Suppressor macrophage treated with lipopolysaccharide for 4 hours (primary cell): Measurements from ENCODE around the gene OSBPL10.
"Not testable (repeated sequence)": the region's sequence is repeated elsewhere in the genome, so short reads cannot be mapped to it uniquely, and the experiment has no call there.

Experiments used
- DNase-seq: peaks from one replicate; pipeline ENCODE4 v3.0.0-alpha.2; 2020

OSBPL10 gene

GRCh38 chr3:31882431-31882830 is 98.6 kb downstream of the OSBPL10 start:
- no peak for DNase-seq

DNA sequence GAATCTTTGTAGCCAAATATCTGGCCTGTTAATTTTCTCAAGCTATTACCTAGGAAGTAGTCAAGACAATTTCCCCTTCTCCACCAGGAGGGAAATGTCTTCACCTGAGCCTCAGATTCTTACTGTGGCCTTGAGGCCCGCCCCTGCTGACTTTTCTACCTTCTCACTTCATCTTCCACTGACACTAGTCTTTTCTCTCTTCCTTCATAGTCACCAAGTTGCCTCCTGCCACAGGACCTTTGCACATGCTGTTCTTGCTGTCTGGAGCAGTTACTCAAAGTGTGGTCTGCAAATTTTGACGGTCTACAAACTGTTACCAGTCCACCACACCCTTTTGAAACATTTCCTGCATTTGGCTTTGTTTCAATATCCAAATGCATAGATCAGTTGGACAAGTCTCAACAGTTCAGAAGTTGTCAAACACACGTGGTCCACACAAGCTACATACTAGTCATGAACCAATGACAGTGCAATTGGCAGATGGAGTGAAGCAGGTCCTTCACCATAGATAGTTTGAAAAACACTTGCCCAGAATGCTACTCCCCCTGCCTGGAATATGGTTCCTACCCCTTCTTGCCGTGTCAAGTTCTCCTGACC is 100.5 kb downstream of the OSBPL10 start:
- no peak for DNase-seq

DNA sequence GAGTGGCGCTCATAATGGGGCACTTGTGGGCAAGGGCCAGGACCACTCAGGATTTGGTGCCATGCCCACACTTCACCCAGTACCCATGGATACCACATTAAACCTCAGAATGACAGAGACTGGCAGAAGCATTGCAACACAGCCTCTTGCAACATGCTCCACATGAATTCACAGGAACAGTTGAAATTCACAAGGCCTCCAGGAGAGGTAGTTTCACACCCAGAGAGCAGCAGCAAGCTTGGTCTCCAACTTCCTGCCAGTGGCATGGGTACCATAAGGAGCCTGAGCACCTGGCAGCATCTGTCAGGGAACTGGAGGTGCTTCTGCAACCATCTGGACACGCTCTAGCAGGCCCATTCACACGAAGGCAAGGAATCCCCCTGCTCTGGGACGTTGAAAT is 101.0 kb downstream of the OSBPL10 start:
- DNase-seq, result no peak

- DNase-seq, result no peak
Observed at GRCh38 chr3:31879365-31879764, 101.7 kb downstream of the OSBPL10 start.

DNA sequence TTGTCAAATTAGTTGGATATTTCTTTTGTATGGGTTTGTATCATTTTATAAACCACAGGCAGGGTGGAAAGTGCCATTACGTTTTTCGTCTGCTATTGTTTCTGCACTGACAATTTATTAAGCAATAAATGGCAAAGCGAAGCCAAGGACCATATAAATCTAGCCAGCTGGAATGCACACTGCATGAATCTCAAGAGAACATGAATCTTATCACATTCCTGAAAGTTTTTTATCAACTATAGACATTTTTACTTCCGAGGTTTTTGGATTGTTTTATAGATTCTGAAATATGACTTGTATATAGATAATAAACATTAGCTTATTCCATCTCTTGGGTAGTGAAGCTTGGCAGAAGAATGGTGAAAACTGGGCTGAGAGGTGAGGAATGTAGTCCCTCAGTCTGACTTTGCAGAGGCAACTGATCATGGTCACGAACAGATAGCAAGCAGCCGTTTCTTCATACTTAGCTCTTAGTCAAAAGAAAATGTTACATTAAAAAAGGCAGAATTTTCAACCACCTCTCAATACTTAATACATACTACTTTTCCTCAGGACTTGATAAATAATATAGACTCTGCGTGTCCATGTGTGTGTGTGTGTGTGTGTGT is 102.7 kb downstream of the OSBPL10 start:
- DNase-seq, result no peak

DNA sequence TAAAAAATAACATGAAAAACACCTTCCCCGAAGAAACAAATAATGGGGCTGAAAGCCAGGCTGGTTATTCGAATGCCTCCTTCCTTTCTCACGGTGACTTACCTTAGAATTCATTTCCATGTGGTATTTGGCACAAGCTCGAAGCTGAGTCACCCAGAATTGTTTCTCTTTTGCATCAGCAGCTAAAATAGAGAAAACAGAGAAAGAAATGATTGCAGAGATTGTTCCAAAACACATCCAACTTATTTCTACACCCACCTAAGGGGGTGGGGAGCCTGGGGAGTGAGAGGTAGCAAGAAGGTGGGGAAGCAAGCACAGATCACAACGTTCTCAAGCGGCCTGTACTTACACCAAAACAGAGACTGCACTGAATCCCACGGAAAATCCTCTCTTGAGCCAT is 104.7 kb downstream of the OSBPL10 start:
- DNase-seq, result no peak

GRCh38 chr3:31875437-31875836 is 105.6 kb downstream of the OSBPL10 start:
- DNase-seq, result no peak

- DNase-seq, result no peak
Observed at GRCh38 chr3:31873254-31873820, 107.7 kb downstream of the OSBPL10 start.

DNA sequence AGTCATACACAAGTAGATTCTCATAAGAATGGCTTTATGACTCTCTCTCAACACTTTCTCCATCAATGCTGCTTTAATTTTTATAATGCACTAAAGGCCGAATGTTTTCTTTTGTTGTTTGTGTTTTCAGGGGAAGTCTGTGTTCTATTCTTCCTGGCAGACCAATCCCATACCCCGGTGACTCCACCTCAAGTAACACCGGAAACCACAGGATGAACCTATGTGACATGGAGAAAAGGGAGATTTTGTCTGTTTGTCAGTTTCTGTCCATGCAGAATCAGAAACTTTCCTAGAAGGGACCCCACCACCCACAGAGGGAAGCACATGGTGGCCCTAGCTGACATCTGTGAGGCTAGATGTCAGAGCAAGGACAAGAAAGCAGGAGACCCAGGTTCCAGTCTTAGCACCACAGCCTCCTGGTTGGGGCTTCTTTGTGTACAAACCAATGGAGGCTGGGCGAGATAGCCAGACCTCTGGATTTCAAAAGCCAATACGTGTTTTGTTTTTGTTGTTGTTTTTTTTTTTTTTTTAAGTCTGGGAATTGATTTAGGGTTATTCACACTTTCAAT is 109.0 kb downstream of the OSBPL10 start:
- DNase-seq, result no peak

DNA sequence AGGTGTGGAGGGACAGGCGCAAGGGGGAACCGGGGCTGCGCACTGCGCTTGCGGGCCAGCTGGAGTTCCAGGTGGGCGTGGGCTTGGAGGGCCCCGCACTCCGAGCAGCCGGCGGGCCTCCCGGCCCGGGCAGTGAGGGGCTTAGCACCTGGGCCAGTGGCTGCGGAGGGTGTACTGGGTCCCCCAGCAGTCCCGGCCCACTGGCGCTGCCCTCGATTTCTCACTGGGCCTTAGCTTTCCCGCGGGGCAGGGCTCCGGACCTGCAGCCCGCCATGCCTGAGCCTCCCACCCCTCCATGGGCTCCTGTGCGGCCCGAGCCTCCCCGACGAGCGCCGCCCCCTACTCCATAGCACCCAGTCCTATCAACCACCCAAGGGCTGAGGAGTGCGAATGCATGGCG is 111.0 kb downstream of the OSBPL10 start:
- not testable (repeated sequence) for DNase-seq

- no peak for DNase-seq
Observed at GRCh38 chr3:31868236-31868635, 112.8 kb downstream of the OSBPL10 start.

- DNase-seq, result no peak
Observed at GRCh38 chr3:31862666-31863279, 118.3 kb downstream of the OSBPL10 start.

- no peak for DNase-seq
Observed at GRCh38 chr3:31861826-31862225, 119.2 kb downstream of the OSBPL10 start.

DNA sequence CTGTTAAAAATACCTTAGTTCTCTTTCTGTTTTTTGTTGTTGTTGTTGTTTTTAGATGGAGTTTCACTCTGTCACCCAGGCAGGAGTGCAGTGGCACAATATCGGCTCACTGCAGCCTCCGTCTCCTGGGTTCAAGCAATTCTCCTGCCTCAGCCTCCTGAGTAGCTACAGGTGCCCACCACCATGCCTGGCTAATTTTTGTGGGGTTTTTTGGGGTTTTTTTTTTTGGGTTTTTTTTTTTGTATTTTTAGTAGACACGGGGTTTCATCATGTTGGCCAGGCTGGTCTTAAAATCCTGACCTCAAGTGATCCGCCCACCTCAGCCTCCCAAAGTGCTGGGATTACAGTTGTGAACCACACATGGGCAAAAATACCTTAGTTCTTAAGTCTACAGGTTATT is 120.4 kb downstream of the OSBPL10 start:
- DNase-seq, result not testable (repeated sequence)

DNA sequence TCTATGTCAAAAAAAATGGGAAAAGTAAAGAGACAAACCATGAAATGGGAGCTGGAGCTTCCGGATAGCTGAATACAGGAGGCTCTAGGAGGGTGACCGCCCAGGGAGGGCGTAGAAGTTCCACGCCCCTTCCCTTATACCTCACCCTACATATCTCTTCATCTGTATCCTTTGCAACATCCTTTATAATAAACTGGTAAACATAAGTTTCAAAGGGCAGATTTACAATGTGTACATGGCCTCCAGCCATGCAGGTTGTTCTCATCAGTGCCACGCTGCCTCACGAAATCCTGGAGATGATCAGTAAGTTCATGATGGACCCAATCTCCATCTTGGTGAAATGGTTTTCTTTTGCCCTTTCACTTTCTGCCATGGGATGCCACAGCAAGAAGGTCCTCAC is 121.8 kb downstream of the OSBPL10 start:
- no peak for DNase-seq

- no peak for DNase-seq
Observed at GRCh38 chr3:31858439-31858838, 122.6 kb downstream of the OSBPL10 start.

- no peak for DNase-seq
Observed at GRCh38 chr3:31853580-31853979, 127.5 kb downstream of the OSBPL10 start.

GRCh38 chr3:31851278-31851677 is 129.8 kb downstream of the OSBPL10 start:
- DNase-seq, result no peak

DNA sequence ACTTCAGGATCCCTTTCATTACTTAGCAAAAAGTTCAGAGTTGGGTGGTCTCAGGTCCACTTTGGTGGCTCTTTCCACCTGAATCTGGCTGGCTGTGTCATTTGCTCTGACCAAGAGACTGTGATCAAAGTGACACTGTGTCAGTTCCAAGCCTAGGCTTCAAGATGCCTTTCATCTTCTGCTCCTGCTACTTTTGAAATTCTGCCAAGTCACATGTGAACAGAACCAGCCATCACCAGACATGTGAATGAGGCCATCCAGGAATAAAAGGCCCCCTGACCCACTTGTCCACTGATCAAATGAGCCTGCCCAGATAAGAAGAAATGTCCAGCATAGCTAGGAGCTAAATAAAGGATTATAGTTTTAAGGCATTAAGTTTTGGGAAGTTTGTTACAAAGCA is 132.2 kb downstream of the OSBPL10 start:
- DNase-seq, result no peak

DNA sequence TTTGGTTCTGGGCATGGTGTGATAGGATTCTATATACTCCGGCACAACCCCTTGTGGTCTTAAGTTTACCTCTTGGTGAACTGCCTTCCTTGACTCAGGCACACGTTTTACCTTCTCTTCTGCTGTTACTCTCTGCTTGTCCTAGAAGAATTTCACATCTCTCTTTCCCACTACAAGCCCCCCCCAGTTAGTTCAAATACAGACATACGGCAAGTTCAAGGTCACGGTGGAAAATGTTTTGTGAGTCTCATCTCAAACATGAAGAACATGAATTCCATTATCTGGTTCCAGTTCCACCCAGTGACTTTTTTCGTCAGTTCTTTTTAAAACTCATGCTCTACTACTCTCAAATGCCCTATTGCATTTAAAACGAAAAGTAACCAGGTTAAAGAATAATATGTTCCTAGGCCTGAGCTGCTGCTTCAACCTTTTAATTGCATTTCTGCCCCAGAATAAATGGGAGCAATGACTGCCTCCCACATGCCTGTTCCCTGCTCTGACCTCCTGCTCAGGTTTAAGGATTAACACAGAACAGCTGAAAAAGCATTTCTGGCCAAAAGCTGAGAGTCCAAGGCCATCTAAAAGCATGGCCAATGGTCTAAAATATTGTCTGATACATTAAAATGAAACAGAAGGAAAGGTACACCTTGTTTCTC is 132.8 kb downstream of the OSBPL10 start:
- no peak for DNase-seq

GRCh38 chr3:31847760-31848159 is 133.3 kb downstream of the OSBPL10 start:
- no peak for DNase-seq

GRCh38 chr3:31841515-31841914 is 139.5 kb downstream of the OSBPL10 start:
- DNase-seq, result no peak

DNA sequence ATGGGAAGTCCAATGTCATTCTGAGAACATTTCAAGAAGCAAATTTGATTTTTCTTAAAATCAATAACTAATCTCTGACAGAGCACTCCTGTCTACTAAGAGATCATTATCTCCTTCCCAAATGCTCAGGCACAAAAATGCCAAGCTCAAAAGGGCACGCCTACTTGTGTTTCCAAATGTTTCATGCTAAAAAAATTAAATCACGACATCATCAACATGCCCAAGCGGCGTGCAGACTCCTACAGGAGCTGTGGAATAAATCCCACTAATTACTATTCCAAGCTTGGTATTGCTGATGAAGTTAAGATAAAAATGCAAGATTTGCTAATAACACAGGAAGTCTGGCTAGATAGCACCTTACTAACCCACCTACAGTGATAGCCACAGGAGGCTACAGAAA is 140.8 kb downstream of the OSBPL10 start:
- no peak for DNase-seq
